ENCODE data around the gene GUCA2A. TPM values are rescaled to one million over a fixed set of nuclear protein-coding genes. Genes with fewer than 3 reads are reported as not detected.
"Not testable (repeated sequence)": the region's sequence is repeated elsewhere in the genome, so short reads cannot be mapped to it uniquely, and the experiment has no call there.

Gene GUCA2A
- total and polyA plus RNA-seq, 2 of the 8 experiments (the other 6 are each of a cell fraction or from before 2014, with no cell fraction given), result not detected

DNA sequence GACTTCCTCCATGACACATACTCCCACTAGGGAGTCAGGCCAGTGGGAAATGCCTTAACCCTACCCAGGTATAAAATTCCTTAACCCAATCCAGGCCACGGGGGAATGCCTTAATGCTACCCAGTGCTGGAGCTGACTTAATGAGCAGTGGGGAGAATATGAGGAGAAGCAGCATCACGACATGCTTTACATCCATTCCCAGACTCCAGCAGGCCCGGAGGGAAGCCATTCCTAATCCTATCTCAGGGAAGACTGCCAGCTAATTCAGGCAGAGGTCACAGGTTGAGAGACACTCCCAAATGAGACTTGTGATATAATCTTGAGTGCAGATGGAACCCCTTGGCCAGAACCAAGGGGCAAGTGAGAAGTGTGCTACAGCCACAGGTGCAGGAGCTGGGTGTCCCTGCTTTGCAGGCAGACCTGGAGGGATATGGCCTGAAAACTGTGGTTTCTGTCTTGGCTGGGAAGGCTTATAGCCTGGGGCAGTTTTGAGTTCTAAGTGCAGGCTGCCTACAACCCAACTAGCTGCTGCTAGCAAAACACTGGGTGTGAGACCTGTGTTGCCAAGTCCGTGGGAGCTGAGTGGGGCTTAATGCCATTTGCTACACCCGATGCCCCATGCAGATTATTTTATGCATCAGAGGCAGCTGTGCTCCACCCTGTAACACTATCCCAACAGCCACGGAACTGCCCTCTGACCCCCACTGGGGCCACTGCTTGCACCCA, 45.1 kb upstream of the GUCA2A start (continued):
- TF ChIP-seq EGR1 (IDR thresholded peaks at IDR 0.05; ENCODE audit: borderline replicate concordance, low read depth, low read length) (no peak), SIN3A (conservative IDR thresholded peaks at IDR 0.05 in 1 of 2, IDR thresholded peaks at IDR 0.05 in 1 of 2; ENCODE audit: low read depth in 1 of 2, low read length in 2 of 2) (no peak), BCL11A (IDR thresholded peaks at IDR 0.05; ENCODE audit: low read depth in 2 of 2, low read length in 2 of 2) (no peak), RAD21 (IDR thresholded peaks at IDR 0.05 in 1 of 2, conservative IDR thresholded peaks at IDR 0.05 in 1 of 2; ENCODE audit: low read depth in 2 of 2, low read length in 2 of 2) (no peak), TEAD4 (IDR thresholded peaks at IDR 0.05; ENCODE audit: low read depth, low read length) (no peak)

DNA sequence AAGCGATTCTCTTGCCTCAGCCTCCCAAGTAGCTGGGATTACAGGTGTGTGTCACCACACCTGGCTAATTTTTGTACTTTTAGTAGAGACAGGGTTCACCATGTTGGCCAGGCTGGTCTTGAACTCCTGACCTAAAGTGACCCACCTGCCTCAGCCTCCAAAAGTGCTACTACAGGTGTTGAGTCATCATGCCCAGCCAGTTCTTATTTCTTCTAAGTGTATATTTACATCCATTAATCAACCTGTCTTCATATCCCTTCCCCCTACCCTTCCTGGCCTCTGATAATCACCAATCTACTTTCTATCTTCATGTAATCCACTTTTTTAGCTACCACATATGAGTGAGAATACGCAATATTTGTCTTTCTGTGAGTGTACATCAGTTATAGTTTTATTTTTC, 42.4 kb upstream of the GUCA2A start:
- H2AFZ ChIP-seq (ENCODE audit: low read length); H3K14ac ChIP-seq (ENCODE audit: insufficient read length); H3K79me1 ChIP-seq (ENCODE audit: low read depth, low read length); H3K23me2 ChIP-seq (ENCODE audit: low read depth, low read length); H2BK120ac ChIP-seq (replicated peaks; ENCODE audit: low read depth, low read length); FAIRE-seq; H3K4me1 ChIP-seq (replicated peaks in 1 of 4; ENCODE audit: control insufficient read depth in 3 of 4, insufficient read depth in 4 of 4, low read length in 3 of 4); H3K9ac ChIP-seq (replicated peaks in 1 of 4; ENCODE audit: extremely low read depth in 1 of 4, low read depth in 3 of 4, low read length in 3 of 4); H3K27me3 ChIP-seq (replicated peaks in 1 of 4; ENCODE audit: control insufficient read depth in 3 of 4, extremely low read depth in 1 of 4, insufficient read depth in 3 of 4, low read length in 3 of 4); H4K8ac ChIP-seq (ENCODE audit: extremely low read depth, insufficient read depth, low read length); H3K36me3 ChIP-seq (ENCODE audit: control insufficient read depth in 2 of 4, insufficient read depth in 4 of 4, low read length in 3 of 4); H3K9me3 ChIP-seq (ENCODE audit: insufficient read depth in 2 of 2, low read depth in 1 of 2, low read length in 1 of 2); H4K5ac ChIP-seq (ENCODE audit: insufficient read length, low read depth, low read length); H3K4me2 ChIP-seq (ENCODE audit: insufficient read depth in 1 of 2, low read depth in 2 of 2, low read length in 2 of 2); H3K27ac ChIP-seq (ENCODE audit: low read depth, low read length); H4K91ac ChIP-seq (replicated peaks; ENCODE audit: insufficient read length, low read length); H3K18ac ChIP-seq (ENCODE audit: extremely low read depth, low read length); H3K4me3 ChIP-seq (ENCODE audit: extremely low read depth in 1 of 4, insufficient read depth in 2 of 4, low read depth in 3 of 4, low read length in 4 of 4); H2BK12ac ChIP-seq (ENCODE audit: low read depth, low read length); H2BK15ac ChIP-seq (ENCODE audit: low read length); H3K4ac ChIP-seq (replicated peaks; ENCODE audit: insufficient read length, low read depth, low read length); H3K23ac ChIP-seq (ENCODE audit: insufficient read length); H2BK5ac ChIP-seq (ENCODE audit: low read depth, low read length); H2BK20ac ChIP-seq (ENCODE audit: low read length); POLR2A ChIA-PET (ENCODE audit: partially characterized antibody); H2AK5ac ChIP-seq (ENCODE audit: low read depth, low read length); H4K20me1 ChIP-seq (replicated peaks in 1 of 2; ENCODE audit: control insufficient read depth in 1 of 2, insufficient read depth in 2 of 2, low read length in 2 of 2); DNase-seq (ENCODE audit: low read depth in 1 of 2, low spot score in 2 of 2); H3K56ac ChIP-seq (replicated peaks; ENCODE audit: insufficient read length, low read depth, low read length): not testable (repeated sequence)
- CTCF ChIA-PET (ENCODE audit: partially characterized antibody), result interaction anchor here (1.0 kb wide), 1 partner anchor 15 kb away, joined by 3 read pairs; no protein-coding TSS in a partner anchor
- peaks cover 0 to 59% of the 10 kb centered on the region in 2 experiments; a peak in 3 of 4 replicates for H3K79me2 ChIP-seq (ENCODE audit: control insufficient read depth in 1 of 2, insufficient read depth in 2 of 2, low read length in 2 of 2)
- 96% methylated on average over 2 of the region's 2 CpGs; no CpG with 5 or more reads in 1 of the 2 experiments for WGBS, 2 experiments (ENCODE audit: extremely low coverage in 1 of 2, insufficient coverage in 1 of 2, insufficient read length in 1 of 2, insufficient replicate concordance in 2 of 2, low coverage in 1 of 2, low lambda C conversion rate in 2 of 2, missing lambda C conversion rate in 1 of 2)

All from H1 (cell line).